Lower leg skin (tissue), 4 donors: ENCODE results near the gene TRPC4. TPM values are rescaled to one million over a fixed set of nuclear protein-coding genes. Genes with fewer than 3 reads are reported as not detected.

ENCODE experiments used
- DNase-seq, 2 donors: peaks; one replicate each; pipeline ENCODE4 v3.0.0-alpha.2; 2019; ENCODE audit warnings: low spot score in 2 of 2
- H3K4me3 ChIP-seq: fragments of 200-600 bp; sonication (generic); 2 replicates; pipeline ENCODE4 v1.5.1; 2017; ENCODE audit warnings: mild to moderate bottlenecking, low read depth; ENCODE audit not compliant: poor library complexity, severe bottlenecking
- CTCF ChIP-seq, 3 donors: fragments of 450-650 bp; IDR thresholded peaks; one replicate each; pipeline ENCODE4 v1.5.1; 2016; ENCODE audit warnings: antibody characterized with exemption in 3 of 3, mild to moderate bottlenecking in 3 of 3, moderate library complexity in 2 of 3
- POLR2A ChIP-seq, 2 donors: fragments of 450-650 bp; IDR thresholded peaks; one replicate each; pipeline ENCODE4 v1.6.1; 2016 to 2017; ENCODE audit warnings: antibody characterized with exemption in 2 of 2, mild to moderate bottlenecking in 1 of 2, moderate library complexity in 1 of 2
- WGBS, 2 donors: methylation state at CpG; one replicate each; pipeline ENCODE4 v1.1.5; 2018; 5-methylcytosine and 5-hydroxymethylcytosine counted together
- intact Hi-C: fragments of 100-400 bp; cut with DNase I; formaldehyde crosslinking; loops from one replicate; pipeline ENCODE4 v1.15.0; 2023; ENCODE audit warnings: low total_unique reads
- total RNA-seq, 4 donors: library from RNA; depleted of rRNA; stranded (reverse); fragments of >200 nt; gene quantifications; one replicate each; pipeline ENCODE4 v1.1.0, GENCODE V29; 2016

The TRPC4 gene
- under 1 TPM in 1 of 4 donors, not detected in 3; 0.39 TPM for total RNA-seq

- 1 to 7% methylated on average over 21 to 36 of the region's 43 CpGs for WGBS, 2 donors
- H3K4me3 ChIP-seq = no peak within 1 kb of the TSS
- no peak for DNase-seq
- TF ChIP-seq CTCF (IDR thresholded peaks at IDR 0.05) = no peak
- no peak for TF ChIP-seq POLR2A (IDR thresholded peaks at IDR 0.05)
- intact Hi-C loops = no loop called here
Measured at GRCh38 chr13:37869756-37870488, at the start of gene TRPC4. TSS of gene TRPC4 (minus strand) at chr13:37869772. CDS start at chr13:37783333, 86,439 bp downstream.

DNA sequence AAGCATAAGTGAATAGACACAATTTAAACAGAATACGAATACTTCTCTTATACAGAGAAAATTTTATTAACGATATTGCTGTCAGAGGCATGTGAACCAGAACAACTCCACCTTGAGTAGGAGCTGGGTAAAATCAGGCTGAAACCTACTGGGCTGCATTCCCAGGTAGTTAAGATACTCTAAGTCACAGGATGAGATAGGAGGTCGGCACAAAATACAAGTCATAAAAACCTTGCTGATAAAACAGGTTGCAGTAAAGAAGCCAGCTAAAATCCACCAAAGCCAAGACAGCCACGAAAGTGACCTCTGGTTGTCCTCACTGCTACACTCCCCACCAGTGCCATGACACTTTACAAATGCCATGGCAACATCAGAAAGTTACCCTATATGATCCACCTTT is 49.2 kb upstream of the TRPC4 start:
- H3K4me3 ChIP-seq = no peak overlapping the region
- TF ChIP-seq POLR2A (IDR thresholded peaks at IDR 0.05) (no peak), CTCF (IDR thresholded peaks at IDR 0.05) (no peak)
- DNase-seq = no peak
- intact Hi-C loops = no loop called here
- 46 to 53% methylated on average over 4 of the region's 4 CpGs for WGBS, 2 donors

DNA sequence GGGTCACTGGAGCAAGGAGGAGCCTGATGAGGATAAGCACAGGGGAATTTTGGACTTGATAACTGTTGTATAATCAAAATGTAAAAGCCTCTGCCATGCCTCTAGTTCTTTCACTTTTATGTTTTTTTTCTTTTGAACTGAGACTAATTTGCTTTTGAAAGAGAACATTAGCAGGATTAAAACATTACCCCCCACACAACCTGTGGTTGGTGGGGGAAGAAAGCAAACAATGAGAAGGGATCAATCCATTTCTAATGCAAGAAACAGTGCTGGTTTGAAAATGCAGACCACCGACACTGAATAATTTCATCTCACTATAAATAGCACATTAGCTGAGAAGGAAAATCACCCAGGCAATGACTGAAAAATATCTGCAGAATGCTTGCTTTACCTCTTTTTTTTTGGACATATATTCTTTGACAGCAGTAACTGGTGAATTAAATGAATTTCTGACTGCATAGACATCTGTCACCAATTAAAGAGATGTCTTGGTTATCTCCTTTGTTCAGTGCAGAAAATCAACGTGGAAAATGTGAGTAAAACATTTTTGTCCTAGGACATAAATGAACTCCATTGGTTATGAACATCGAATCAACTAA is 48.6 kb upstream of the TRPC4 start:
- 41 to 44% methylated on average over 3 of the region's 3 CpGs for WGBS, 2 donors
- no peak for DNase-seq
- intact Hi-C loops = no loop called here
- H3K4me3 ChIP-seq = no peak overlapping the region
- TF ChIP-seq POLR2A (IDR thresholded peaks at IDR 0.05) (no peak), CTCF (IDR thresholded peaks at IDR 0.05) (no peak)

DNA sequence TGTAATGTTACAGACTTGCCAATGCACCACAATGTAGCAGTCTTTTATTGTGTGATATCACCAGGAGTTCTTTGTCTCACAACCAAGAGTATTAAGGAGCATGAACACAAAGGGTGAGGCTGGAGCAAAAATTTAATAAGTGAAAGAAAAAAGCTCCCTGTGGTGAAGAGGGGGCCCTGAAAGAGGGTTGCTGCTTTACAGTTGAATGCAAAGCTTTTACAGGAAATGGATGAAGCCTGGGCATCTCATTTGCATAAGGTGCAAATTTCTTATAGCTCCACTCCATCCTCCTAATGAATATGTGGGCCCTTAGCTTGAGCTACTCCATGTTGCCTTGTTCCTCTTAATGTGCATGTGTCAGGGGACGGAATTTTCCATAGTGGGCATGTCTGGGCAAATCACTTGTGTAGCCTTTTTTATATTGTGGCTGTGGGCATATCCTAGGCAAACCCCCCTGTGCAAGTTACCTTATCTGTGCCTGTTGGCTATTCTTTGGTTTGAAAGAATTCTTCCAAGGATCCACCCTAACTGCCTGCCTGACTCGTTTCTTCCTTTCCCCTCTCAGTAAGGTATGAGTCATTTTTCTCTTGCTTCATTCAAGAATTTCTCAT is 45.3 kb upstream of the TRPC4 start:
- WGBS, 2 donors = 32 to 49% methylated on average over 2 of the region's 2 CpGs
- no peak overlapping the region for H3K4me3 ChIP-seq
- no peak for DNase-seq
- intact Hi-C loops = no loop called here
- TF ChIP-seq POLR2A (IDR thresholded peaks at IDR 0.05) (no peak), CTCF (IDR thresholded peaks at IDR 0.05) (no peak)

GRCh38 chr13:37910790-37911189 is 41.2 kb upstream of the TRPC4 start:
- TF ChIP-seq CTCF (IDR thresholded peaks at IDR 0.05) = no peak
- no peak for TF ChIP-seq POLR2A (IDR thresholded peaks at IDR 0.05)
- intact Hi-C loops = no loop called here
- no peak for DNase-seq
- H3K4me3 ChIP-seq = no peak overlapping the region
- WGBS, 2 donors = 23 to 43% methylated on average over 1 of the region's 1 CpG
